Activated gamma-delta T cell treated with anti-CD3 and anti-CD28 coated beads, Interleukin-2, amount 50 U/mL, for 16 hours (primary cell): ENCODE results near the gene FBXO44.

ENCODE experiments used
- DNase-seq: peaks from one replicate; pipeline ENCODE4 v3.0.0-alpha.2; 2020; ENCODE audit warnings: low read depth

FBXO44 gene

GRCh38 chr1:11690397-11691301 is 36.0 kb downstream of the FBXO44 start:
- DNase-seq: no peak

- DNase-seq: no peak
Measured at GRCh38 chr1:11691302-11691914, 36.7 kb downstream of the FBXO44 start, which contains the start of gene DRAXIN. DRAXIN (plus strand) TSS chr1:11691710; CDS start chr1:11706259, 14,549 bp downstream.

GRCh38 chr1:11691928-11692711 is 37.4 kb downstream of the FBXO44 start:
- no peak for DNase-seq

GRCh38 chr1:11693024-11693590 is 38.4 kb downstream of the FBXO44 start:
- peak; percentile 41 for DNase-seq

- no peak for DNase-seq
Measured at GRCh38 chr1:11693917-11694316, 39.2 kb downstream of the FBXO44 start.

DNA sequence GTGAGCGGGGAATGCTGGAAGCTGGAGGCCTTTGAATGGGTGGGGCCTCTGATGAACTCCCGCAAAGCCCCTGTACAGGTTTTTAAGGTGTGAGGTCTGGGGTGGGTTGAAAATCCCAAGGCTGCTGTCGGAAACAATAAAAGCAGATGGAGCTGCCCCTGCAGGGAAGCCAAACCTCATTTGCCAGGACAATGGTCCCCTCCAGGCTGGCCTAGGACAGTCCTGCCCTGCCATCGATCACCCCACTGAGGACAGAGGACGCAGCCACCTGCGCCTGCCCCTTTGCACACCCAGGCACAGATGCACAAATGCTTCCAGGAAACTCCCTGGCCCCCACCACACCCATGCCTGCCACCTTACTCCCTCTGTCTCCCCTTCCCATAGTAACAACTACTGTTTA is 41.2 kb downstream of the FBXO44 start:
- DNase-seq: no peak

DNA sequence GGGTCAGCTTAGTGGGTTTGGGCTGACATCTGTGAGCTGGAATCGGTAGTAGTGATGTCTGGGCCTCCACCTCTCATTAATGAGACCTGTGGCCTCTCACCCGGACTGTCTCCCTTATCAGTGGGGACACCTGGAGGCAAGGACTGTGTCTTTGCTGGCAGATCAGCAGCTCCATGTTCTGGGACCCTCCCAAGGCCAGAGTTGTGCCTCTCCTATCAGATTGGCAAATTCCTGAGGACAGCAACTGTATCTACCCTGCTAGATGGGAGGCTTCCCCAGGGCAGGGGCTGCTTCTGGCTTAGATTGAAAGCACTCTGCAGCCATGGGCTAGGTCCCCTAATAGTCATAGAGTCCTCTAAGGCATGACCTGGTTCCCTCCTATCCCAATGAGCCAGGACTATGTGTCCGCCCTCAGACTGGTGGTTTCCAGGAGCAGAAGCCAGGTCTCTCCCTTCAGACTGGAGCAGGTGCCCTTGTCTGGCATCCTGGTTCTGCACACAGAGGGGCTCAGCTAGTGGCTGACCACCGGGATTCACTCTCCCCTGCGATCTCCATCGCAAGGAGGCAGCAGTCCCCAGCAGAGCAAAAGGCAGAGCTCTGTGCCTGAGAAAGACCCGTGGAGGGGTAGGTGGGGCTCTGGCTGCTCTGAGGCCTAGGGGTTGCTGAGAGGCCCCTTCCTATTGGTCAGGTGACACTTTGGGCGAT is 42.7 kb downstream of the FBXO44 start:
- no peak for DNase-seq

DNA sequence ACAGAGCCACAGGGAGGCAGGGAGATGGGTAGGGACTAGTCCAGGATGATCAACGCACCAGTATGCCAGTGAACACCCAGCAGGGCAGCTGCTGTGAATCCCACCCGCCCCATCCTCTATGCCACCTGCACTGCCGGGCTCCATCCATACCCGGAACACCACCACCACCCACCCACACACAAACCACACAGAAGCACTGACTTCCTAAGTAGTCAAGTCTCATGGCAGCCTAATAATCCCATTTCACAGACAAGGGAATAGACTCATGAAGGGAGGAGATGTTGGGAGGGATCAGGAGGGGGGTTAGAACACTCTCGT is 43.2 kb downstream of the FBXO44 start:
- no peak for DNase-seq

DNA sequence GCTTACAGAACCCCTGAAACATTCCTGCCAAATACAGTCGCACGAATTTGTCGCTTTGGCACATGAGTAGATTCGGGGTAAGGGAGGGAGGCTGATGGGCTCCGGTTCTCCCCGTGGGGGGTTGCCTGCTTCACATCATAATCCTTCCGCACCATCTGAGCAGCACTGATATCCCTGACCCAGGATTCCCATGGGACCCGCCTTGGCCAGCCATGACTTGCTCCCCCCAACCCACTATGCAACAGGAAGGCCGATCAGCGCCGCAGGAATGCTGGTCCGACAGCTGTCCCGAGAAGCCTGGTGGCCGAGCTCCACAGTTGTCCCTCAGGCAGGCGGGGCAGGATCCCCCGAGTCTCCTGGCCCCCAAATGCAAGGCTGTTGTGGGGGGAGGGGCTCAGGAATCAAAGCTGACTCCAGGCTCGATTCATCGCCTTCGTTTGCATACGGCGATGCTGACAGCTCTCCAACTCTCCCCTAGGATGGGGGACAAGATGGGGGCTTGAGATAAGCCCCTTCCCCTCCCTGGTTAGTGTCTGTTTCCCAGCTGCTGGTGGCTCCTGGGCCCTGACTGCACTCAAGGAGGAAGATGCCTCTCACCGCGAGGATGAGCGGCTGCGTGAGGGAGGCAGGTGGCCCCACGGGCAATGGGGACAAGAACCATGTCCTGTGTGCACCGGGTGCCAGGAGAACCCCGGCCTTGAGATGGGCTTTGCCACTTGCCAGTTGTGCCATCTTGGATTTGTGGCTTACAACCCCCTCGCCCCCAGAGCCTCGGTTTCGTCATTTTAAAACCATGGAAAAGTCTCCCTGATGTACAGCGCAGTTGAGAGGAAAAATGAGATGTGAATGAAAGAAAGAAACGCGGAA is 46.2 kb downstream of the FBXO44 start:
- DNase-seq: no peak

GRCh38 chr1:11701551-11701961 is 46.9 kb downstream of the FBXO44 start:
- no peak for DNase-seq

GRCh38 chr1:11701981-11702803 is 47.5 kb downstream of the FBXO44 start:
- no peak for DNase-seq

DNA sequence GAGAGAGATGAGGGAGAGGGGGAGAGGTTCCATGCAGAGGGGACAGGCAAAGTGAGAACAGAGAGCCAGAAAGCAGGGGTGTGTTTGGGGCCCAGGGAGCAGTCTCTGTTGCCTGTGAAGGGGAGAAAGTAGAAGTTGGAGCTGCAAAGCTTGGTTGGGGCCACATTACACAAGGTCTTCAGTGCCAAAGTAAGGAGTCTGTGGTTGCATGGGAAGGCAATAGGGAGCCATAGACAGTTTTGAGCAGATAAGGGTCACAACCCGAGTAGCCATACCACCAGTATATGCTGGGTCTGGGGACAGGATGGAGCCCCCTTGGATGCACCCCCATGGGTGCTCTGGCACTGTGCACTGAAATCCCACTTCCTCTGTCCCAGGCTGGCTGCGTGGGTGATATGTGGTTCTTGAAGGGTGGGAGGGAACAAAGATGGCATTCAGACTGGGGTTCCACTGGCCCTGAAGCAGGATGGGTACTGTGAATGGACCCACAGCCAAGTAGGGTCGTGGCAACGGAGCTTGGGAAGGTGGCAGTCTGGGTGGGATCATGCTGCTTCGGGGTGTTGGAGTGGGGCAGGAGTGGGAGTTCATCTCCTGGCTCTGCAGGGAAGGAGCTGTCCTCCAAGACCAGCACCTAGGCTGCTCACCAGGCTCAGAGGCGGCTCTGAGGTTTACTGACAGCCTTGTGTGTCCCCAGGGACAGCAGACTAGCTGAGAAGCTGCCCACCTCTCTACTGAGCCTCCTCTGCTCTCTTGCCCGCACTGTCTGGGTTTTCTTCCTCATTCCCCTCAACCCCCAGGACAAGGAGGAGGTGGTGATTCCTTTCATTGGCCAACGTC is 48.9 kb downstream of the FBXO44 start:
- DNase-seq: no peak

DNA sequence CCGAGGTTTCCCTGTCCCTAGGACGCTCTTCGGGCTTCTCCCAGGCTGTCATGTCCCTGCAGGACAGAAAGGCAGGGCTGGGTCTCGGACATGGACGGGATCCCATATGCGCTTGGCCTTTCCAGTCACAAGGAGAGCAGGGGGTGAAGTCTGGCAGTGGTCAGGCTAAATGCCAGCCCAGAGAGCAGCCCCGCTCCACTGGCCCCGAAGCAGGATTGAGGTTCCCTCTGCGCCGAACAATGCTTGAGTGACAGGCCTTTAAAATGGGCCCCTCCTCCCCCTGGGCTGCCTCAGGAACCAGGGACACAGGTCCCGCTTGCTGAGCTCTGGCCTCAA is 49.5 kb downstream of the FBXO44 start:
- DNase-seq: no peak

DNA sequence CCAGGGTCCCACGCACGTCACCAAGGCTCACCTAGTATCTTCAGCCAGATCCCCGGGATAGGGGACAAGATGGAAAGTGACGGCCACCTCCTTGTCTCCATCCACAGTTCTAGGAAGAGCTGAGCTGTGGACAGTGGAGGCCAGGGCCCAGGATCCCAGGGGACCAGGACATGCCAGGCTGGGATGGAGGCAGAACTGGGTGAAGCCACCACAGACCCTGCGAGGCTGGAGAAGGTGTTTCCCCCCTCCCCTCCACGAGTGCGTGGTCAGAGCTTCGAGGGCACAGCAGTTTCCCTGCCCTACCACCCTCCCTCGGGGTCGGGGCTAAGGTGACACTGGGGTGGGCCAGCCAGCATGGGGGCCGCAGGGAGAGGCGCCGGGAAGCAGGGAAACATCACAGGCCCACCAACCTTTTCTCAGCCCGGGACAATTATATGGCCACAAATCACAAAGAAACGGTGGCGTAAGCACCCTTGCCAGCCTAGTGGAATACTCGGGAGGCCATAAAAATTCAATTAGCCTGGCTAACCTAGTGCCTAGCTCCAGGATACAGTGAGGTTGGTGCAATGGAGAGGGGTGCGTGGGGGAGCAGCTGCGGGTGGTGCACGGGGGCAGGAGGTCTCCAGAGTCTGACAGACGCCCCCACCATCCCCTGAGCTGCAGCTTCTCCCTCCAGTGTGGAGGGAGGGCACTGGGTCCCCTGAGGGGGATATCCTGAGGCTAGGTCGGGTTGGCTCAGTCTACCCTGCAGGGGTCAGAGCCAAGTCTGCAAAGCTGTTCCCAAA is 50.2 kb downstream of the FBXO44 start:
- no peak for DNase-seq

DNA sequence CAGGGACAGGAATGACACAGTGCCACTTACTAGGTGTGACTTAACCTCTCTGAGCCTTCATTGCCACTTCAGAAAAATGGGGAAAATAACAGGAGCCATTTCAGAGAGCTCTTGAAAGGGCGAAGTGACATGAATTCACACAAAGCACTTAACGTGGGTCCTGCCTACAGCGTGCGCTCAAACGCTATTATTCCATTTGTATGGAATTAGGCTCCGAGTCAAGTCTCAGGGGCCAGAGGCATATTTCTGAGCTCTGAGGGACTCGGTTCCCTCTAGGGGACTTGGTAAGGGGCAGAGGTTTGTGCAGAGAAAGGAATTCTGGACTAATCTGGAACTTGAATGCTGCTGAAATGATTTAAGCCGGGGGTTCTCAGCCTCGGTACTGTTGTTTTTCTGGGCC is 50.9 kb downstream of the FBXO44 start:
- DNase-seq: no peak

DNA sequence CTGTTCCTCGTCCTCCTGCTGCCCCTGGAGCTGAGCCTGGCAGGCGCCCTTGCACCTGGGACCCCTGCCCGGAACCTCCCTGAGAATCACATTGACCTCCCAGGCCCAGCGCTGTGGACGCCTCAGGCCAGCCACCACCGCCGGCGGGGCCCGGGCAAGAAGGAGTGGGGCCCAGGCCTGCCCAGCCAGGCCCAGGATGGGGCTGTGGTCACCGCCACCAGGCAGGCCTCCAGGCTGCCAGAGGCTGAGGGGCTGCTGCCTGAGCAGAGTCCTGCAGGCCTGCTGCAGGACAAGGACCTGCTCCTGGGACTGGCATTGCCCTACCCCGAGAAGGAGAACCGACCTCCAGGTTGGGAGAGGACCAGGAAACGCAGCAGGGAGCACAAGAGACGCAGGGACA is 51.6 kb downstream of the FBXO44 start:
- DNase-seq: no peak

GRCh38 chr1:11707621-11708276 is 53.1 kb downstream of the FBXO44 start:
- DNase-seq: no peak
